Cardiac muscle cell (in vitro differentiated cells and primary cell): ENCODE data around the gene TDP2. TPM values are rescaled to one million over a fixed set of nuclear protein-coding genes. Genes with fewer than 3 reads are reported as not detected.

Source experiments
- DNase-seq, 2 donors: peaks; one replicate each; pipeline versions ENCODE4 v3.0.0 to v3.0.0-alpha.2; 2010 to 2017; ENCODE audit warnings: low read depth in 1 of 2, low spot score in 1 of 2
- H3K27ac ChIP-seq: fragments of 200-600 bp; sonication (generic); 2 replicates; pipeline ENCODE4 v1.5.1; 2016
- H3K27me3 ChIP-seq: fragments of 200-600 bp; sonication (generic); 2 replicates; pipeline ENCODE4 v1.6.0; 2016; ENCODE audit warnings: control low read depth
- H3K36me3 ChIP-seq: fragments of 200-600 bp; sonication (generic); 2 replicates; pipeline ENCODE4 v1.5.1; 2016; ENCODE audit warnings: control low read depth
- H3K4me1 ChIP-seq: fragments of 200-600 bp; sonication (generic); 2 replicates; pipeline ENCODE4 v1.8.1; 2017; ENCODE audit warnings: low read depth, mild to moderate bottlenecking, mixed run types
- H3K4me3 ChIP-seq: fragments of 200-600 bp; sonication (generic); 2 replicates; pipeline ENCODE4 v1.5.1; 2016; ENCODE audit warnings: mild to moderate bottlenecking
- H3K9me3 ChIP-seq: fragments of 200-600 bp; sonication (generic); 2 replicates; pipeline ENCODE4 v1.5.1; 2017; ENCODE audit warnings: low read depth, mild to moderate bottlenecking, control low read depth
- polyA plus RNA-seq: library from polyadenylated mRNA; unstranded; fragments of >200 nt; fragmentation: Nextera tagmentation; extraction: Ambion mirVana; gene quantifications from 2 replicates; pipeline ENCODE4 v1.2.1, GENCODE V29; 2016
- total RNA-seq: library from RNA; depleted of rRNA; stranded (reverse); fragments of >200 nt; gene quantifications from 2 replicates; pipeline ENCODE4 v1.2.3, GENCODE V29; 2016
- TF ChIP-seq, protein P1 (sequence below): IDR thresholded peaks from 2 replicates; pipeline ENCODE4 v1.5.1; 2012; ENCODE audit warnings: low read depth, mild to moderate bottlenecking, low read length

The TDP2 gene
- total and polyA plus RNA-seq, 2 experiments from 2014 or later: 46.6 to 59.0 TPM

DNA sequence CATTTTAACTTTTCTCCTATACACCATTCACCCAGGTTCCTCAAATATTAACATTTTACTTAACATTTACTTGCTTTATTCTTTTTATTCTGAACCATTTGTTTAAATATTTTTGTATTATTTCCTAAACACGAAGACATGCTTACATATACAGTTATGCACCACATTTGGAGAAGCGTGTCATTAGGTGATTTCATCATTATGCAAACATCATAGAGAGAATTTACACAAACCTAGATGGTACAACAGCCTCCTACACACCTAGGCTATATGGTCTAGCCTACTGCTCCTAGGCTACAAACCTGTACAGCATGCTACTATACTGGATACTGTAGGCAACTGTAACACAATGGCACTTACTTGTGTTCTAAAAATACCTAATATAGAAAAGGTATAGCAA is 6.6 kb downstream of the TDP2 start:
- Histone ChIP-seq H3K27me3 (no peaks in the 10 kb centered on the region), H3K27ac (no peak overlapping the region), H3K4me3 (no peak overlapping the region), H3K9me3 (no peaks in the 10 kb centered on the region), H3K4me1 (peaks cover 11% of the 10 kb centered on the region), H3K36me3 (peaks cover 13% of the 10 kb centered on the region)
- DNase-seq: no peak
- TF ChIP-seq, protein P1, sequence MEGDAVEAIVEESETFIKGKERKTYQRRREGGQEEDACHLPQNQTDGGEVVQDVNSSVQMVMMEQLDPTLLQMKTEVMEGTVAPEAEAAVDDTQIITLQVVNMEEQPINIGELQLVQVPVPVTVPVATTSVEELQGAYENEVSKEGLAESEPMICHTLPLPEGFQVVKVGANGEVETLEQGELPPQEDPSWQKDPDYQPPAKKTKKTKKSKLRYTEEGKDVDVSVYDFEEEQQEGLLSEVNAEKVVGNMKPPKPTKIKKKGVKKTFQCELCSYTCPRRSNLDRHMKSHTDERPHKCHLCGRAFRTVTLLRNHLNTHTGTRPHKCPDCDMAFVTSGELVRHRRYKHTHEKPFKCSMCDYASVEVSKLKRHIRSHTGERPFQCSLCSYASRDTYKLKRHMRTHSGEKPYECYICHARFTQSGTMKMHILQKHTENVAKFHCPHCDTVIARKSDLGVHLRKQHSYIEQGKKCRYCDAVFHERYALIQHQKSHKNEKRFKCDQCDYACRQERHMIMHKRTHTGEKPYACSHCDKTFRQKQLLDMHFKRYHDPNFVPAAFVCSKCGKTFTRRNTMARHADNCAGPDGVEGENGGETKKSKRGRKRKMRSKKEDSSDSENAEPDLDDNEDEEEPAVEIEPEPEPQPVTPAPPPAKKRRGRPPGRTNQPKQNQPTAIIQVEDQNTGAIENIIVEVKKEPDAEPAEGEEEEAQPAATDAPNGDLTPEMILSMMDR: no peak

DNA sequence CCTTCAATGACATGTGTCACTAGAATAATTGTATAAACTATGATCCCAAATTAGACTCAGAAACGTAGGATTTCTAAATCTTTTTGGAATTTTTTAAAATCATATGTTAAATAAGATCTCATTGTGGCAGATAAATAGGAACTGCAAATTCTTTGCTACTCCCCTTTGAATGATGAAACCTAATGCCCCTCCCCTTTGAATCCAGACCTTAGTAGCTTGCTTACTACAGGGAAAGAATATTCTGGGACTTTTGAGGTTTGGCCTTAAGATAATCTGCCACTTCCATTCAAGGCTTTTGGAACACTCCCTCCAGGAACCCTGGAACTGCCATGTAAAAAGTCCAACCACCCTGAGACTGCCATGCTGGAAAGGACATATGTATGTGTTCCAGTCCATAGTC is 7.1 kb downstream of the TDP2 start:
- peaks cover 13% of the 10 kb centered on the region for H3K36me3 ChIP-seq
- H3K27ac ChIP-seq: no peak overlapping the region
- H3K27me3 ChIP-seq: no peaks in the 10 kb centered on the region
- H3K4me3 ChIP-seq: no peak overlapping the region
- H3K9me3 ChIP-seq: no peaks in the 10 kb centered on the region
- H3K4me1 ChIP-seq: peaks cover 15% of the 10 kb centered on the region
- TF ChIP-seq, protein P1: no peak
- DNase-seq: peak in 1 of 2 donors; percentile 45

DNA sequence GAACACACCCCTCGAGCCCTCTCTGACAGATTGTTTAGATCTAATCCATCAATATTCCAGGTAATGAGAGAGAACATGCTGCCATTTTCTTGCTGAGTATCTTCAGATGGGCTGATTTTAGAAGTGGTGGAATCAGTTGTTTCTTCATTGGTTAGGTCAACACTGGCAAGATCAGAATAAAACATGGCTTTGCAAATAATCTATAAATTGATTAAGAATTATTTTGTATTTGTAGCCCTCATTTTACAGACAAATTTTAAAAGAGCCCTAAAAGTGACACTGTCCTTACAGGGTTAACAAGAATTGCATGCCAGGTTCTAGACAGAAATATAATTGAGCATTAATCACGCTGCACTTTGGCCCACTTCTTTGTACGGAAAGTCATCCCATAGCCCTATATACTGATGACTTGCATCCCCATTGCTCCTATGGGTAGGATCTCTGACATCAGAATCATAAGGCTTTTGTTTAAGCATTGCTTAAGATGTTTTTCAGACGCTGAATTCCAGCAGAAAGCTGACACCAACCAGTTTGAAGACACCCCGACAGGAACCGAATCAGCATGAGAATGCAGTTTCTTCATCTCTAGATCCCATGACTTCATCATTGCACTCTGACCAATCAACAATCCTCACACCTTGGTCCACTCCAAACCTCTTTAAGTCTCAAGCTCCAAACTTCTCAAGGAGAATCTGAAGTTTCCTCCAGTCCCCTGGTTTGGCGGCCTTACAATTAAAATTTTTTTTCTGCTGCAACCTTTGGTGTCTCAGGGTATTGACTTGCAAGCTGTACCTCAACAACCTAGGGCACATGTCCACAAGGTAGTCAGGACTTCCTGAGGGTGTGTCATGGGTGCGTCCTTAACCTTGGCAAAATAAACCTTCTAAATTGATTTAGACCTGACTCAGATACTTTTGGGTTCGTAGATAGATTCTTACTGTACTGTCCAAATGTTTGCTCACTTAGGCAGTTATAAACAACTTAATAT is 7.8 kb downstream of the TDP2 start:
- no peak overlapping the region for H3K27ac ChIP-seq
- H3K9me3 ChIP-seq: no peaks in the 10 kb centered on the region
- peaks cover 18% of the 10 kb centered on the region for H3K36me3 ChIP-seq
- DNase-seq: peak in 1 of 2 donors; percentile 79
- TF ChIP-seq, protein P1: no peak
- no peaks in the 10 kb centered on the region for H3K27me3 ChIP-seq
- no peak overlapping the region for H3K4me3 ChIP-seq
- peaks cover 15% of the 10 kb centered on the region for H3K4me1 ChIP-seq

DNA sequence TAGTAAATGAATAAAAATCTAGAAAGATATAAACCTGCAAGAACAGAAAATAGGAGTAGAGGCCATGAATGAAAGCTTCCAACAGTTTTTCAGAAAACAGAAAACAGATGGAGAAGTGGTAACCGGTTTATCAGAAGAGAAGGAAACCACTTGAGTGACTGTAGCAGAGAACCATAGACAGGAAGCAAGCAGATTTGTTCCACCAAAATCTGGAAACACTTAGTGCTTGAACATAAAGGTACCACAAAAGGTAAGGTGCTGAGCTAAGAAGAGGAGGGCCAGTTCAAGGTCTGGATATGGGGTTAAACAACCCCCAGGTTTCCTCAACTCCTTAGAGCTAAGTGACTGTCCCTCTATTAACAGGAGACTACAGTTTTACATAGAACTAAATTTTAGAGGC is 11.5 kb downstream of the TDP2 start:
- TF ChIP-seq, protein P1: no peak
- H3K27ac ChIP-seq: peak overlapping the region; percentile 73
- no peaks in the 10 kb centered on the region for H3K27me3 ChIP-seq
- H3K9me3 ChIP-seq: no peaks in the 10 kb centered on the region
- no peak for DNase-seq
- H3K4me1 ChIP-seq: peaks cover 26% of the 10 kb centered on the region
- H3K4me3 ChIP-seq: no peak overlapping the region
- peaks cover 30% of the 10 kb centered on the region for H3K36me3 ChIP-seq

DNA sequence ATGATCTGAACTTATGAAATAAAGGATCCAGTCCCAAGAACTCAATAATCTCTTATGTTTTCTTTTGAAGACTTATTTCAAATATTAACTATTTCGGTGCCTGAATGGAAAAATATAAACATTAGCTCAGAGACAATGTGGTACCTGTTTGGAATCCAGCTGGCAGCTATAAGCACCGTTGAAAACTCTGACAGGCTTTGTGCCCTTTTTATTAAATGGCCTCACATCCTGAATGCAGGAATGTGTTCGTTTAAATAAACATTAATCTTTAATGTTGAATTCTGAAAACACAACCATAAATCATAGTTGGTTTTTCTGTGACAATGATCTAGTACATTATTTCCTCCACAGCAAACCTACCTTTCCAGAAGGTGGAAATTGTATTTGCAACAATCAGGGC is 16.3 kb downstream of the TDP2 start:
- no peaks in the 10 kb centered on the region for H3K27me3 ChIP-seq
- peak overlapping the region; percentile 64 for H3K27ac ChIP-seq
- DNase-seq: no peak
- peaks cover 32% of the 10 kb centered on the region for H3K36me3 ChIP-seq
- H3K9me3 ChIP-seq: no peaks in the 10 kb centered on the region
- no peak overlapping the region for H3K4me3 ChIP-seq
- TF ChIP-seq, protein P1: no peak
- H3K4me1 ChIP-seq: peaks cover 21% of the 10 kb centered on the region
